ENCODE results near the gene APLF. TPM values are rescaled to one million over a fixed set of nuclear protein-coding genes. Genes with fewer than 3 reads are reported as not detected.

APLF gene
- total and polyA plus RNA-seq, 2 of the 8 experiments (the other 6 are each of a cell fraction or from before 2014, with no cell fraction given) = 4.4 to 7.3 TPM

DNA sequence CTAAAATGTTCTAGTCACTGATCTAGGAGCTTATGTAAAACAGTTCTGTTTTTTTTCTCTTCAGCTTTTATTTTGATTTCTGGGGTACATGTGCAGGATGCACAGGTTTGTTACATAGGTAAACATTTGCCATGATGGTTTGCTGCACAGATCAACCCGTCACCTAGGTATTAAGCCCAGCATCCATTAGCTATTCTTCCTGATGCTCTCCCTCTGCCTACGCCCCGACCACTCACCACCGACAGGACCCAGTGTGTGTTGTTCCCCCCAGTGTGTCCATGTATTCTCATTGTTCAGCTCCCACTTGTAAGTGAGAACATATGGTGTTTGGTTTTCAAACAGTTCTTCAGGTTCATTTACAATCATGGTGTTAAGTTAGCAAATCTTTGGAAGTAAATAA, 91.2 kb downstream of the APLF start (continued):
- TF ChIP-seq, protein P1, sequence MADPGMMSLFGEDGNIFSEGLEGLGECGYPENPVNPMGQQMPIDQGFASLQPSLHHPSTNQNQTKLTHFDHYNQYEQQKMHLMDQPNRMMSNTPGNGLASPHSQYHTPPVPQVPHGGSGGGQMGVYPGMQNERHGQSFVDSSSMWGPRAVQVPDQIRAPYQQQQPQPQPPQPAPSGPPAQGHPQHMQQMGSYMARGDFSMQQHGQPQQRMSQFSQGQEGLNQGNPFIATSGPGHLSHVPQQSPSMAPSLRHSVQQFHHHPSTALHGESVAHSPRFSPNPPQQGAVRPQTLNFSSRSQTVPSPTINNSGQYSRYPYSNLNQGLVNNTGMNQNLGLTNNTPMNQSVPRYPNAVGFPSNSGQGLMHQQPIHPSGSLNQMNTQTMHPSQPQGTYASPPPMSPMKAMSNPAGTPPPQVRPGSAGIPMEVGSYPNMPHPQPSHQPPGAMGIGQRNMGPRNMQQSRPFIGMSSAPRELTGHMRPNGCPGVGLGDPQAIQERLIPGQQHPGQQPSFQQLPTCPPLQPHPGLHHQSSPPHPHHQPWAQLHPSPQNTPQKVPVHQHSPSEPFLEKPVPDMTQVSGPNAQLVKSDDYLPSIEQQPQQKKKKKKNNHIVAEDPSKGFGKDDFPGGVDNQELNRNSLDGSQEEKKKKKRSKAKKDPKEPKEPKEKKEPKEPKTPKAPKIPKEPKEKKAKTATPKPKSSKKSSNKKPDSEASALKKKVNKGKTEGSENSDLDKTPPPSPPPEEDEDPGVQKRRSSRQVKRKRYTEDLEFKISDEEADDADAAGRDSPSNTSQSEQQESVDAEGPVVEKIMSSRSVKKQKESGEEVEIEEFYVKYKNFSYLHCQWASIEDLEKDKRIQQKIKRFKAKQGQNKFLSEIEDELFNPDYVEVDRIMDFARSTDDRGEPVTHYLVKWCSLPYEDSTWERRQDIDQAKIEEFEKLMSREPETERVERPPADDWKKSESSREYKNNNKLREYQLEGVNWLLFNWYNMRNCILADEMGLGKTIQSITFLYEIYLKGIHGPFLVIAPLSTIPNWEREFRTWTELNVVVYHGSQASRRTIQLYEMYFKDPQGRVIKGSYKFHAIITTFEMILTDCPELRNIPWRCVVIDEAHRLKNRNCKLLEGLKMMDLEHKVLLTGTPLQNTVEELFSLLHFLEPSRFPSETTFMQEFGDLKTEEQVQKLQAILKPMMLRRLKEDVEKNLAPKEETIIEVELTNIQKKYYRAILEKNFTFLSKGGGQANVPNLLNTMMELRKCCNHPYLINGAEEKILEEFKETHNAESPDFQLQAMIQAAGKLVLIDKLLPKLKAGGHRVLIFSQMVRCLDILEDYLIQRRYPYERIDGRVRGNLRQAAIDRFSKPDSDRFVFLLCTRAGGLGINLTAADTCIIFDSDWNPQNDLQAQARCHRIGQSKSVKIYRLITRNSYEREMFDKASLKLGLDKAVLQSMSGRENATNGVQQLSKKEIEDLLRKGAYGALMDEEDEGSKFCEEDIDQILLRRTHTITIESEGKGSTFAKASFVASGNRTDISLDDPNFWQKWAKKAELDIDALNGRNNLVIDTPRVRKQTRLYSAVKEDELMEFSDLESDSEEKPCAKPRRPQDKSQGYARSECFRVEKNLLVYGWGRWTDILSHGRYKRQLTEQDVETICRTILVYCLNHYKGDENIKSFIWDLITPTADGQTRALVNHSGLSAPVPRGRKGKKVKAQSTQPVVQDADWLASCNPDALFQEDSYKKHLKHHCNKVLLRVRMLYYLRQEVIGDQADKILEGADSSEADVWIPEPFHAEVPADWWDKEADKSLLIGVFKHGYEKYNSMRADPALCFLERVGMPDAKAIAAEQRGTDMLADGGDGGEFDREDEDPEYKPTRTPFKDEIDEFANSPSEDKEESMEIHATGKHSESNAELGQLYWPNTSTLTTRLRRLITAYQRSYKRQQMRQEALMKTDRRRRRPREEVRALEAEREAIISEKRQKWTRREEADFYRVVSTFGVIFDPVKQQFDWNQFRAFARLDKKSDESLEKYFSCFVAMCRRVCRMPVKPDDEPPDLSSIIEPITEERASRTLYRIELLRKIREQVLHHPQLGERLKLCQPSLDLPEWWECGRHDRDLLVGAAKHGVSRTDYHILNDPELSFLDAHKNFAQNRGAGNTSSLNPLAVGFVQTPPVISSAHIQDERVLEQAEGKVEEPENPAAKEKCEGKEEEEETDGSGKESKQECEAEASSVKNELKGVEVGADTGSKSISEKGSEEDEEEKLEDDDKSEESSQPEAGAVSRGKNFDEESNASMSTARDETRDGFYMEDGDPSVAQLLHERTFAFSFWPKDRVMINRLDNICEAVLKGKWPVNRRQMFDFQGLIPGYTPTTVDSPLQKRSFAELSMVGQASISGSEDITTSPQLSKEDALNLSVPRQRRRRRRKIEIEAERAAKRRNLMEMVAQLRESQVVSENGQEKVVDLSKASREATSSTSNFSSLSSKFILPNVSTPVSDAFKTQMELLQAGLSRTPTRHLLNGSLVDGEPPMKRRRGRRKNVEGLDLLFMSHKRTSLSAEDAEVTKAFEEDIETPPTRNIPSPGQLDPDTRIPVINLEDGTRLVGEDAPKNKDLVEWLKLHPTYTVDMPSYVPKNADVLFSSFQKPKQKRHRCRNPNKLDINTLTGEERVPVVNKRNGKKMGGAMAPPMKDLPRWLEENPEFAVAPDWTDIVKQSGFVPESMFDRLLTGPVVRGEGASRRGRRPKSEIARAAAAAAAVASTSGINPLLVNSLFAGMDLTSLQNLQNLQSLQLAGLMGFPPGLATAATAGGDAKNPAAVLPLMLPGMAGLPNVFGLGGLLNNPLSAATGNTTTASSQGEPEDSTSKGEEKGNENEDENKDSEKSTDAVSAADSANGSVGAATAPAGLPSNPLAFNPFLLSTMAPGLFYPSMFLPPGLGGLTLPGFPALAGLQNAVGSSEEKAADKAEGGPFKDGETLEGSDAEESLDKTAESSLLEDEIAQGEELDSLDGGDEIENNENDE (IDR thresholded peaks at IDR 0.05; ENCODE audit: insufficient replicate concordance, low read length) = no peak
- TF ChIP-seq GTF2F1 (IDR thresholded peaks at IDR 0.05; ENCODE audit: borderline replicate concordance, low read depth, low read length) = no peak
- TF ChIP-seq EGR1 (IDR thresholded peaks at IDR 0.05; ENCODE audit: borderline replicate concordance, low read depth, low read length) = no peak
